HG02970 (cell line): ENCODE data around the gene PPP1R14C.
"Not testable (repeated sequence)": the region's sequence is repeated elsewhere in the genome, so short reads cannot be mapped to it uniquely, and the experiment has no call there.

Experiments
- ATAC-seq: cut with Tn5 transposase; IDR thresholded peaks from one replicate; pipeline ENCODE4 v1.9.1; 2021; ENCODE audit warnings: mild to moderate bottlenecking, moderate library complexity, moderate number of reproducible peaks; ENCODE audit not compliant: unreplicated experiment, low FRiP score

PPP1R14C gene

GRCh38 chr6:150137711-150138110, 5.1 kb upstream of the PPP1R14C start:
- not testable (repeated sequence) for ATAC-seq

GRCh38 chr6:150138638-150139037, 4.2 kb upstream of the PPP1R14C start:
- ATAC-seq, result no peak

GRCh38 chr6:150139533-150139932, 3.3 kb upstream of the PPP1R14C start:
- no peak for ATAC-seq

- no peak for ATAC-seq
Observed at GRCh38 chr6:150140236-150140969, 2.4 kb upstream of the PPP1R14C start.

GRCh38 chr6:150142097-150142669, 661 bp upstream of the PPP1R14C start:
- ATAC-seq, result no peak

GRCh38 chr6:150143516-150144293, 861 bp downstream of the PPP1R14C start:
- no peak for ATAC-seq

GRCh38 chr6:150144294-150144868, 1.5 kb downstream of the PPP1R14C start:
- ATAC-seq, result no peak

GRCh38 chr6:150145427-150145826, 2.6 kb downstream of the PPP1R14C start:
- ATAC-seq, result no peak

- no peak for ATAC-seq
Observed at GRCh38 chr6:150145830-150146229, 3.0 kb downstream of the PPP1R14C start.

GRCh38 chr6:150146436-150146835, 3.6 kb downstream of the PPP1R14C start:
- no peak for ATAC-seq

GRCh38 chr6:150149146-150149545, 6.3 kb downstream of the PPP1R14C start:
- no peak for ATAC-seq

GRCh38 chr6:150150458-150150820, 7.6 kb downstream of the PPP1R14C start:
- ATAC-seq, result no peak

GRCh38 chr6:150150821-150151646, 8.2 kb downstream of the PPP1R14C start:
- ATAC-seq, result no peak

GRCh38 chr6:150152891-150153876, 10.3 kb downstream of the PPP1R14C start:
- no peak for ATAC-seq

GRCh38 chr6:150153905-150154492, 11.2 kb downstream of the PPP1R14C start:
- no peak for ATAC-seq

- ATAC-seq, result no peak
Observed at GRCh38 chr6:150156460-150156859, 13.6 kb downstream of the PPP1R14C start.

- no peak for ATAC-seq
Observed at GRCh38 chr6:150157081-150157480, 14.2 kb downstream of the PPP1R14C start.

- ATAC-seq, result no peak
Observed at GRCh38 chr6:150159757-150160156, 16.9 kb downstream of the PPP1R14C start.

GRCh38 chr6:150163970-150164369, 21.1 kb downstream of the PPP1R14C start:
- ATAC-seq, result no peak
